Suprapubic skin (tissue), 4 donors: ENCODE data around the gene USO1.

Experiments
- CTCF ChIP-seq, 2 donors: fragments of 200-600 bp in 1 of 2; fragments of 450-650 bp in 1 of 2; sonication (generic) in 1 of 2; IDR thresholded peaks; one replicate each; pipeline ENCODE4 v1.5.1; 2016 to 2019; ENCODE audit warnings: antibody characterized with exemption in 2 of 2, mild to moderate bottlenecking in 1 of 2, moderate library complexity in 1 of 2
- POLR2A ChIP-seq, 2 donors: fragments of 450-650 bp; IDR thresholded peaks; one replicate each; pipeline ENCODE4 v1.6.1; 2017; ENCODE audit warnings: antibody characterized with exemption in 2 of 2, mild to moderate bottlenecking in 2 of 2, moderate library complexity in 2 of 2
- POLR2AphosphoS5 ChIP-seq, 3 donors: sonication (generic); formaldehyde crosslinking; IDR thresholded peaks; one replicate each; pipeline ENCODE4 v1.6.1; 2017; ENCODE audit warnings: antibody characterized with exemption in 3 of 3

GRCh38 chr4:75820197-75820596 is 95.8 kb downstream of the USO1 start:
- TF ChIP-seq CTCF (IDR thresholded peaks at IDR 0.05) (no peak), POLR2AphosphoS5 (IDR thresholded peaks at IDR 0.05) (no peak), POLR2A (IDR thresholded peaks at IDR 0.05) (no peak)
